HepG2 (cell line): ENCODE results near the gene ENO2. TPM values are rescaled to one million over a fixed set of nuclear protein-coding genes. Genes with fewer than 3 reads are reported as not detected.
A peak's percentile ranks its signal among the peaks of the same experiment; 100 is the strongest.

Experiments used
- ATF1 ChIP-seq: IDR thresholded peaks from 2 replicates; pipeline ENCODE4 v1.6.1; 2016; ENCODE audit warnings: mild to moderate bottlenecking, control low read depth
- E2F2 ChIP-seq: sonication (generic); formaldehyde crosslinking; IDR thresholded peaks from 2 replicates; pipeline ENCODE4 v1.4.0; 2020; ENCODE audit warnings: missing genetic modification reagents, borderline replicate concordance
- GZF1 ChIP-seq: sonication (generic); formaldehyde crosslinking; IDR thresholded peaks from 2 replicates; pipeline ENCODE4 v1.5.1; 2020; ENCODE audit warnings: mild to moderate bottlenecking, missing genetic modification reagents
- HOXA7 ChIP-seq: sonication (generic); formaldehyde crosslinking; IDR thresholded peaks from 2 replicates; pipeline ENCODE4 v1.8.1; 2022; ENCODE audit warnings: mild to moderate bottlenecking, missing genetic modification reagents, moderate library complexity
- HOXA9 ChIP-seq: sonication (generic); formaldehyde crosslinking; IDR thresholded peaks from 2 replicates; pipeline ENCODE4 v1.8.1; 2022; ENCODE audit warnings: missing genetic modification reagents, mild to moderate bottlenecking, moderate library complexity, borderline replicate concordance
- KLF16 ChIP-seq, 2 experiments: sonication (generic) in 1 of 2; formaldehyde crosslinking in 1 of 2; IDR thresholded peaks; 2 replicates each; pipeline versions ENCODE4 v1.6.1 to v1.8.0; 2016 to 2023; ENCODE audit warnings: missing genetic modification reagents in 2 of 2, missing compliant biosample characterization in 1 of 2
- MAFK ChIP-seq, 2 experiments: IDR thresholded peaks in 1 of 2; conservative IDR thresholded peaks in 1 of 2; 2 replicates each; pipeline ENCODE4 v1.6.1; 2011; ENCODE audit warnings: improper control_type of control experiment in 2 of 2, low read length in 2 of 2
- NFYB ChIP-seq: sonication (generic); formaldehyde crosslinking; IDR thresholded peaks from 2 replicates; pipeline ENCODE4 v1.4.0; 2020; ENCODE audit warnings: missing genetic modification reagents
- NKX3-1 ChIP-seq: sonication (generic); formaldehyde crosslinking; IDR thresholded peaks from 2 replicates; pipeline ENCODE4 v1.5.0; 2020; ENCODE audit warnings: missing genetic modification reagents
- SMC3 ChIP-seq: IDR thresholded peaks from 2 replicates; pipeline ENCODE4 v1.6.1; 2011; ENCODE audit warnings: low read length, improper control_type of control experiment
- SRSF4 ChIP-seq: fragments of 200-400 bp; formaldehyde crosslinking; IDR thresholded peaks from one replicate; pipeline ENCODE4 v1.6.1; 2018; ENCODE audit warnings: mild to moderate bottlenecking, low read depth, low read length, moderate library complexity; ENCODE audit not compliant: poor library complexity, severe bottlenecking
- USF2 ChIP-seq, 2 experiments: sonication (generic) in 1 of 2; formaldehyde crosslinking in 1 of 2; IDR thresholded peaks; 2 replicates each; pipeline versions ENCODE4 v1.5.1 to v1.6.1; 2011 to 2020; ENCODE audit warnings: borderline replicate concordance in 1 of 2, low read depth in 1 of 2, low read length in 1 of 2, mild to moderate bottlenecking in 1 of 2, missing genetic modification reagents in 1 of 2, moderate library complexity in 1 of 2
- ZFP82 ChIP-seq: sonication (generic); formaldehyde crosslinking; IDR thresholded peaks from 2 replicates; pipeline ENCODE4 v1.5.1; 2020; ENCODE audit warnings: mild to moderate bottlenecking, missing genetic modification reagents, borderline replicate concordance
- ZIK1 ChIP-seq: sonication (generic); formaldehyde crosslinking; IDR thresholded peaks from 2 replicates; pipeline ENCODE4 v1.5.0; 2020; ENCODE audit warnings: mild to moderate bottlenecking, low read depth, missing genetic modification reagents, borderline replicate concordance
- ZNF253 ChIP-seq: sonication (generic); formaldehyde crosslinking; IDR thresholded peaks from 2 replicates; pipeline ENCODE4 v1.8.0; 2022; ENCODE audit warnings: mild to moderate bottlenecking, missing genetic modification reagents, borderline replicate concordance
- ZNF562 ChIP-seq: sonication (generic); formaldehyde crosslinking; IDR thresholded peaks from 2 replicates; pipeline ENCODE4 v1.8.0; 2022; ENCODE audit warnings: missing genetic modification reagents, borderline replicate concordance
- ZNF646 ChIP-seq: sonication (generic); formaldehyde crosslinking; IDR thresholded peaks from 2 replicates; pipeline ENCODE4 v1.9.0; 2021; ENCODE audit warnings: mild to moderate bottlenecking, missing genetic modification reagents
- ZNF761 ChIP-seq: sonication (generic); formaldehyde crosslinking; conservative IDR thresholded peaks from 2 replicates; pipeline ENCODE4 v1.4.0; 2020; ENCODE audit warnings: mild to moderate bottlenecking, missing genetic modification reagents
- ZSCAN29 ChIP-seq: sonication (generic); formaldehyde crosslinking; conservative IDR thresholded peaks from 2 replicates; pipeline ENCODE4 v1.4.0; 2020; ENCODE audit warnings: mild to moderate bottlenecking, missing genetic modification reagents
- polyA plus RNA-seq, 8 experiments: library from polyadenylated mRNA; depleted of rRNA in 3 of 8; stranded (reverse) in 7 of 8; unstranded in 1 of 8; fragments of >200 nt; fragmentation: Illumina TruSeq in 4 of 8; extraction: Trizol in 4 of 8; gene quantifications; 2 replicates each; pipeline versions ENCODE4 v1.2.1 to v1.2.3, GENCODE V29; 2011 to 2016; ENCODE audit warnings: low read depth in 4 of 8, missing spikeins in 1 of 8, mixed read lengths in 1 of 8; ENCODE audit not compliant: insufficient read depth in 1 of 8
- total RNA-seq, 5 experiments: library from RNA; depleted of rRNA; stranded (reverse); fragments of >200 nt; fragmentation: Illumina TruSeq; extraction: Trizol; gene quantifications; 2 replicates each; pipeline ENCODE4 v1.2.3, GENCODE V29; 2016; ENCODE audit warnings: low read depth in 1 of 5

The ENO2 gene
- total and polyA plus RNA-seq, 2 of the 13 experiments (the other 11 are each of a cell fraction or from before 2014, with no cell fraction given), result 19.3 to 136 TPM

- TF ChIP-seq SRSF4 (no peak), KLF16 (CRISPR knock-in tag; IDR thresholded peaks at IDR 0.05) (peak; percentile 70 to 99; a peak in 3 of 4 replicates), NFYB (peak; percentile 45; the same call in 1 of the 2 replicates), ZFP82 (CRISPR knock-in tag) (peak; percentile 37; the same call in 1 of the 2 replicates), ZIK1 (CRISPR knock-in tag) (peak; percentile 70; the same call in 1 of the 2 replicates), HOXA9 (CRISPR knock-in tag) (no peak; the same call in 1 of the 2 replicates), ZNF562 (CRISPR knock-in tag) (peak; percentile 28), ZNF253 (no peak), SMC3 (no peak), GZF1 (CRISPR knock-in tag) (no peak), ZNF761 (CRISPR knock-in tag) (peak; percentile 83), ATF1 (CRISPR knock-in tag) (peak; percentile 86), E2F2 (0 out of 2 replicates have a peak, but pooled peaks have one; percentile 94), ZSCAN29 (CRISPR knock-in tag) (0 out of 2 replicates have a peak, but pooled peaks have one; percentile 19), HOXA7 (peak; percentile 97), USF2 (IDR thresholded peaks at IDR 0.05; ENCODE audit: low read depth, low read length) (no peak), USF2 (CRISPR knock-in tag; IDR thresholded peaks at IDR 0.05; ENCODE audit: borderline replicate concordance) (no peak; the same call in 1 of the 2 replicates), ZNF646 (CRISPR knock-in tag) (no peak), MAFK (conservative IDR thresholded peaks at IDR 0.05 in 1 of 2, IDR thresholded peaks at IDR 0.05 in 1 of 2; ENCODE audit: low read length in 2 of 2) (peak; percentile 49 to 52; a peak in 2 of 4 replicates), NKX3-1 (CRISPR knock-in tag) (peak; percentile 80)
Observed at GRCh38 chr12:6943722-6944380, 29.5 kb downstream of the ENO2 start, which contains the start of the genes C12orf57 and RNU7-1 (continued).
